MM.1S (cell line): ENCODE data around the gene RNF2.

Experiments
- EZH2 ChIP-seq: fragments of 300-600 bp; sonication (generic); optimal IDR thresholded peaks from 2 replicates; pipeline ENCODE3; 2017; ENCODE audit warnings: low read depth, mild to moderate bottlenecking, antibody characterized with exemption, low read length, mixed read lengths
- EZH2phosphoT487 ChIP-seq: fragments of 300-600 bp; sonication (generic); IDR thresholded peaks from 2 replicates; pipeline ENCODE4 v1.6.1; 2018; ENCODE audit warnings: antibody characterized with exemption, low read length

DNA sequence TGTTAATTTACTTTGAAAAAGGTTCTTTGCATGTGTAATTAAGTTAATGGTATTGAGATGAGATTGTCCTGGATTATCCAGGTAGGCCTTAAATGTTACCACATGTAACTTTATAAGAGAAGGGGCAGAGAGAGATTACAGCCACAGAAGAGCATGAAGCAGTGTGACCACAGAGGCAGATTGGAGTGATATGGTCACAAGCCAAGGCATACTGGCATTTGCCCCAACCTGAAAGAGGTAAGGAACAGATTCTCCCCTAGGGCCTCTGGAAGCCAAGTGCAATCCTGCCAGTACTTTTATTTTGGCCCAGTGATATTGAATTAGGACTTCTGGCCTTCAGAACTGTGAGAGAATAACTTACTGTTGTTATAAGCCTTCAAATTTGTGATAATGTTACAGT lies 23.0 kb downstream of the RNF2 start:
- TF ChIP-seq EZH2: no peak
- TF ChIP-seq EZH2phosphoT487: no peak
